Activated T-cell treated with anti-CD3 and anti-CD28 coated beads for 48 hours (primary cell): ENCODE measurements around the gene C16orf46.

Experiments used
- DNase-seq: peaks from one replicate; pipeline ENCODE4 v3.0.0-alpha.2; 2020; ENCODE audit warnings: low read depth

The C16orf46 gene

DNA sequence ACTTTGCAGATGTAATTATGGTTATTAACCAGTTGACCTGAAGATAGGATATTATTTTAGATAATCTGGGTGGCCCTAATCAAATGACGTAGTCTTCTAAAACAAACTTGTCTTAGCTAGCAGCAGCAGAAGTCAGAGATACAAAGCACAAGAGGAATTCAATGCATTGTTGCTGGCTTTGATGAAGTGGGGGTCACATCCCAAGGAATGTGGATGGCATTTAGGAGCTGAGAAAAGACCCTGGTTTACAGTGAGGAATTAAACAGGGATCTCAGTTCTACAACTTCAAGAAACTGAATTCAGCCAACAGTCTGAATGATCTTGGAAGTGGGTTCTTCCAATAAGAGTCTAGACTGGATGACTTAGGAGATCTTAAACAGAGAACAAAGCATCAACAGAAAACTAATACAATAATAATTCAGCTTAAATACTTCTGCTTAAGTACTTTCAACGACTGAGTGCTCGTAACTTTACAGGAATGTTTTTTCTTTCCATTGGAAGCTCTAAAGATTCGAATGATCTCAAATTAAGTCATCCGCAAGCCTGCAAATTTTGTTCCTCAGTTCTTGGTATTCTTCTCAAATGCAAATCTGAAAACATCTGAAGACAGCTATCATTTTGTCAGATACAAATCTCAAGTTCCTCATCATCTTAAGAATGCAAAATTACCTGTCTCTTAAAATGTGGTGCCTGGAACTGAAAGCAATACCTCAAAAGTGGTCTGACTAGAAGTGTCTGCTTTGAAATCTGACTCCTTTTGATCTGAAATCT lies 3.3 kb downstream of the C16orf46 start:
- DNase-seq: no peak

DNA sequence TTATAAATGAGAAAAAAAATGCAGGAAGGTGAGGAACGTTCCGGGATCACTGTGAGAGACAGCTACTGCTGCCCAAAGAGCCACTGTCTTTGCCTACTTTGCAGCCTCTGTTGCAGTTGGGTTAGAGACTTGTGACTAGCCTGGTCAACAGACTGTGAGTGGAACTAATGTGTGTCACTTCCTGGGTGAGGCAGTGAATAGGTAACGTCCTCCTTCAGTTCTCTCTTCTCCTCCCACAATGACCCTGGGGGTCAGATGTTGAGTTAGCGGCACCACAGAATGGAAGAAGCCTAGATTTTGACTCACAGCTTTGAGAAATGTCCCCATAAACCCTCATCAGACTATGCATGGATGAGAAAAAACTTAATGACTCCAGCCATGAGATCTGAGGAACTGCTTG lies 5.2 kb downstream of the C16orf46 start:
- DNase-seq: no peak

DNA sequence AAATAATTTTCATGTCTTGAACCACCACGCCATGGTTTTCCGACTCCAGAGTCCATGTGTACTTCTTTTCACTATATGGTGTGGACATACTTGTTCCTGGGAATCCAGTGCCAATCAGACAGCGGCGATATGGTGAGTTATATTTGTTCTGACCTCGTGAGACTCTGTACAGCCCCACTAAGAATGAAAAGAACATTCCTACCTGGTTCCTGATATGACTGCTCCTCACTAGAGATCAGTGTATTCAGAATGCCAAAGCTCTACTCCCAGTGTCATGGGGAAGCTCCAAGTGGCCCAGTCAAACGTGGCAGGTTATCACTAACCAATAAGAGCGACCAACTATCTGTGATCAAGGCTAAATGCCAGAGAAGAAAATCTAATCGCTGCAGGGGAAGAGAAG lies 6.1 kb downstream of the C16orf46 start:
- DNase-seq: no peak

DNA sequence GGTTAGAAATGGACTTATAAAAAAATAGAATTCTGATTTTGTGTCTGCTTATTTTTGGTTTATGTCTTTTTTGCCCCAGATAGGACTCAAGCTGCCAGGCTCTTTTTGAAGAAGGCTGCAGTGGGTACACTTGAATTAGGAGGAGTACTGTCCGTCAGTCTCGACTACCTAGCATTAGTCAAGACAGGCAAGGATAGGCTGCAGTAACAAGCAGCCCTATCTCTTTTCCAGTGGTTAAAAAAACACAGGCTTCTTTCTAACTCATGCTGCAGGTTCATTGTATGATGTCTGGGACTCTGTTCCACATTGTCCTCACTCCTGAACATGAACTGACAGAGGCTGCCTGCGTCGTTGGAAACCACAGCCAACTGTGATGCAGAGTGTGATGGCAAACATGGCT lies 8.0 kb downstream of the C16orf46 start:
- DNase-seq: no peak

DNA sequence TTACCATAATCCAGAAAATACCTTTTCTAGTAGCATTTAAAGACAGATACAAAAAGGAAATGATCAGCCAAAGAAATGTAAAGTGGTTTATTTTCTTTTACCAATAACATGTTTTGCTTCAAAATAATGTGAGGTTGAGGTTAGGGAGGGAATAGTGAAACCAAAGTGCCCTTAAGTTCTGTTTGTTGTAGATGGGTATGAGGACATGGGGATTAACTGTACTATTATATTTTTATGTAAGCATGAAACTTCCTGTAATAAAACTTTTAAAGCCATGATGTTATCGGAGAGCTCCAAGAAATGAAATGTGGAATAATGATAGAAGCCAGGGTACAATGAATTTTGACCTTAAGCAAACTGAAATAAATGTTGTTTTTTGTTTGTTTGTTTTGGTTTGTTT lies 9.9 kb downstream of the C16orf46 start:
- no peak for DNase-seq

DNA sequence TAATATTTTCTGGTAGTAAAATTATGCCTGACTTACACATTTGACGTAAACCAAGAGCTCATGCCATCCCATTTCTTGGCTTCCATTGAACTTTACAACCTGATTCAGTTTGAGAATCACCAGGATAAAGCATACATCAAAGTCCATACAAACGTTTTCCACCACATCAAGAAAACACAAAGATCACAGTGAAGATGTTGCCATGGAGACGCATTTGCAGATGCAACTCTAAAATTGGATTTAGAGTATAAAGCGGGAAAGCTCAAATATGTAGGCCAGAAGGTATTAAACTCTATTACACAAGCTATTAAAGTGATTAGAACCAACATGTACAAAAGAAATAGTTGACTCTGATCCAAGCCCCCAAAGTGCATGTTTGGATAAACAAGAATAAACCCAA lies 10.4 kb downstream of the C16orf46 start:
- no peak for DNase-seq

DNA sequence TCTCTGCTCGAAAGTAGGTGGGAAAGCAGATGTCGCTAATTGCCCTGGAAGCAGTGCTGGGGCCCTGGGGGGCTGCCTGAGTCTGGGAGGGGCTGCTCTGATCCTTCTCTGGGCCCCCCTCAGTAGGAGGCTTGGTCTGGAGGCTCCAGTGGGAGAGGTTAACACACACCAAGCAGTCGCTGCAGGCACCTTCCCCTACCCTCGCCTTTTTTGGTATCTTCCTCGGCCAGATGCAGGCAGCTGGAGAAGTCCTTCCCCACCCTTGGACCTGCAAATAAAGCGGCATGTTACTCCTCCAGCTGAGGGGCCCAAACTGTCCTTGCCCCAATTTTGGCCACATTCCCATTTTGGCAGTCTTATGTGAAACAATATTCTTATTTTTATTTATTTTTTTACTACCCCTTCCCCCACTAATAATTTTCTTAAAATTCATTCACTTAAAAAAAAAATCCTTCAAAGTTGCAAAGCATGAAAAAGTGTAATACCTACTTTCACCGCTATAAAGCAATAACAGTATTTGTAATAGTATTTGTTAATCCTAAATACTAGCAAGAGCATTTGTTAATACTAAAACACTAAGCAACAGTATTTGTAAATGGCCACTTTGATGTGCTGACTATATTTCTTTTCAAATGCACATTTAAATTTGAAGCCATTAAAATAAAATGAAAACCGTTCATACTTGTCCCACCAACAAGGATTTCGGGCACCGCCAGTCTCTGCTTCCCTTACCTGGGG lies 15.0 kb downstream of the C16orf46 start:
- no peak for DNase-seq

DNA sequence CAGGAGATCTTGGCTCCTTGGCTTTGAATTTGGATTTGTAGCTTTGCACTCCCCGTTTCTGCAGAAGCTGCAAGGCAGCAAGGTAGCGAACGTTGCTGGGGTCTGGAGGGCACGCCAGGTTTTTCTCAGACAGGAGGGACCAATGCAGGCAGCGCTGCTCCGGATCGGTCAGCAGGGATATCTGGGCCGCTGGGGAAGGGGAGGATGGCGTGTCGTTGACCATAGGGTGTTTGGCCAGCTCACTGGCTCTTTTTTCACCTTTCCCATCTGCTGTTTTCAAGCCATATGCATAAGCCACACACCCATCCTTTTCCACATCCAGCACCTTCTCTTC lies 15.8 kb downstream of the C16orf46 start:
- DNase-seq: no peak

DNA sequence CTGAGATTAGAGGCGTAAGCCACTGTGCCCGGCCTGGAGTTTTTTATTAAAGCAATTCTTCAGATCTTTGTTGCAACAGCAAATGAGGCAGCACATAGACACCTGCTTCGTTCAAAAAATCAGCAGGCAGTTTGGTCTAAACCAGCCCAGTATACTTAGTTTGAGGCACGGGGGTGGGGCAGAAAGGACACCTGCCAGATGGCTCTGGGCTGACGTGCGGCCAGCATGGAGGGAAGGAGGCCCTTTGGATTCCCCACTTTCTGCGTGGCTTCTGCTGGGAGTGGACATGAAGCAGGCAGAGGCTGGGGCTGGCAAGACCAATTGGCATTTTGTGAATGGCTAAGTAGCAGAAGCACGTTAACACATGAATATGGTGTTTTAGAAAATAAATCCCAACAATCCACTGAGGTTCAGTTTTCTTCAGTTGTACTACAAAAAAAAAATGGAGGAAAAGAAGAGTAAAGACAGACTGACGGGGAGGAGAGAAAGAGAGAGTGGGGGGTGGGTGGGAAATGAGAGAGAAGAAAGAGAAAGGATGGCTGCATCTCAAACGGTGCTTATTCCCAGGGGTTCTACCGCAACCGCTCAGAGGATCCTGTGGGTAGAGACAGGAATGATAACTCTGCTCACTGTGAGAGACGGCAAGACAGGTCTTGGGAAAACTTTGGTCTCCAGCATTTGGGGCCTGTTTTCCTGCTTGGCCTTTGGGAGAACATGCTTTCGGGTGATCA lies 16.3 kb downstream of the C16orf46 start:
- DNase-seq: no peak

DNA sequence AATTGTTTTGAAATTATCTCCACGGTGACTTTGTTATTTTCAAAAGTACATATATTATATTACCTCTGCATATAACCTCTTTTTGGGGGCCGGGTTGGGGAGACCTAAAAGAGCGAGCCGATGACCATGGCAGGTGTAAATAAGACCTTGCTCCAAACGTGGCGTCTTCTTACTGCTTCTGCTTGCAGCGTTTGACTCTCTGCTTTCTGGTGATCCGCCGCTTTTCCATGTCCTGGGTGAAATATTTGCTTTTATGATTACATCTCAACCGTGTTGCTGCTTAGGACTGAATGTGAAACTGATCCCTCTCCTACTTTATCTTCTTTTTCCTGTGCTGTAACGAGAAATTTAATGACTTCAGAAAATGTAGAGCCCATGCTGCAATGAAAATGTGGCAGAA lies 23.3 kb downstream of the C16orf46 start:
- no peak for DNase-seq

DNA sequence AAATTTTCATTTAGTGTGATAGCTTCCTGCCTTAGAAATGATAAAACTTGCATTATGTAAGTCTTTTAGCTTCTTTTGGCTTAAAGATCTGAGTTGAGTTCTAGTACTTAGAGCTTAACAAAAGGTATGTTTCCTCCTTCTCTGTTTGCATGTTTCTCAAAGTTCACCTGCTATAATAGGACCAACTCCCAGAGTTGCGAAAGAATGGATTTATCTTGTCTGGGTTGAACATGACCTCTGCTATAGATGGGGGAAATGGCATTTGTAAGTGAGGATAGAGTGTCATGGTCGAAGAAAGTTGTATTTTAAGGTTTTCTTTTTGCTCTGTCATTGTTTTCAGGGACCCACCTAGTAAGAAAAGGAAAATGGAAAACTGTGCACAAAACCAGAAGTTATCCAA lies 34.2 kb downstream of the C16orf46 start:
- DNase-seq: no peak

DNA sequence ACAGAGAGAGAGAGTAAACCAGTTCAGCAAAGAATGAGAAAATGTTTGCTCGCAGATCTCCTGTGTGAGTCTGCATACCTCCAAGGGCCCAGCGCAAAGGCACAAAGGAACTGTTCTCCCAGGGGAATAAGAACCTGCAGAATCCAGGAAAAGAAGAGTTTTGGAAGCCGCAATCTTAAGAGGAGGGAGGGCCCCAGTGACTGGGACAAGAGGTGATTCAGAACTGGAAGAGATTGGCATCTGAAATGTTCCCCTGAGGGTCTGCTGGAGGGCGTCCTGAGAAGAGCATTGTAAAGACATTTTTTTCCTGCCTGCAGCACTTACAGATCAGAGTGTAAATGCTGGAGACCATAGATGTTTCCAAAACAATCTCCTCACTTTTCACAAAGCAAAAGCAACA lies 35.3 kb downstream of the C16orf46 start:
- DNase-seq: no peak

DNA sequence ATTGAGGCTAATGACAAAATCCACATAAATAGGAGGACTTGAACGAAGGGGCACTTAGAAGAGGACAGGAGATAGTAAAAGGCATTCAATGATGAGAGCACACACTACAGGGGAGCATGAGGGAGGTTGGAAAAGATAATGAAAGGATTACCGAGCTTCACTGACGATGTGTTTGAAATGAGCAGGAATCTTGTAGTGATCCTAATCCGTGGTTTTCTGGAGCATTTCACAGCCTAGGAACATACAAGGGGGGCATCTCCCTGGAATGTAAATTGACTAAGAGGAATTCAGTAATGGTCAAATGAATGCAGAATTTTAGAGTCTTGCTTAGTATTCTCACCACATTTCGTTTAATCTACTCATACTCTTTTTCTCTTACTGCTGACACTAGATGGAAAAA lies 36.2 kb downstream of the C16orf46 start:
- DNase-seq: no peak

DNA sequence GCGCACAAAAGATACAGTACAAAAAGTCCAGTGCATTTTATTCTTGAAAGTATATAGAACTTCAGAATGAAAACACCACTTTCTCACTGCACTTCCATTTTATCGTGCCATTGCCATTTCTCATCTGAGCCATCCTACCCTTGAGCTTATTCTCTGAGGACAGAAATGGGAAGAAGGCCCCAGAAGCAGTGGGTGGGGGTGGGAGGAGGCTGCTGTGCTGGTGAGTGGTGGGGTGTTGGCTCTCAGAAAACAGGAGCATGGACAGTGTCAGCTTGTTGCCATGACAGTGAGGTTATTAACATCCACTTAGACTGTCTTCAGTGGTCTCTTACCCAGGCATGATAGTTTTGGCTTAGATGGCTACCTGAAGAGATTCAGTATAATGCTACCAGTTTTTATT lies 36.9 kb downstream of the C16orf46 start:
- DNase-seq: no peak

DNA sequence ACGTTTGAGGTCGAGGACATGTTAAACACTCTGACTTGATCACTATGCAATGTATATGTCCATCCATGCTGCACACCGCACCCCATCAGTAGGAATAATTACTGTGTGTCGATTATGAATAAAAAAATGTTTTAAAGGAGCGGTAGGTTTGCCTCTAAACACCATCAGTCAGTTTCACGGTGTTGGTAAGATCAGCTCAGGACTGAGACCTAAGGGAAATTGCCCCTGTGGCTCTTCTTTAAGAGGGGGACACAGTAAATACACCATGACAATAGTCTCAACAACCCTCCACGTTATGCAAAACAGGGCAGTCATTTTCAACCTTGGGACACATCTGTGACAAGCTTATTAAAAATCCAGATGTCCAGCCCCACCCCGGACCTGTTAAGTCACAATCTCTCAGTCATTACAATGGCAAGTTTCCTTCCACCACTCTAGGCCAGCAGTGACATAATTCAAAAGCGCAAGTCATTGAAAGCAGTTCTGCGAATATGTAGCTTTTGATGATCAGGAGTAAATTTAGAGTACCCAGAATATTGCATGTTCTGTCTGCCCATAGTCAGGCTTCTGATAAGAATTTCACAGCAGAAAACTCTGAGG lies 40.2 kb downstream of the C16orf46 start:
- DNase-seq: no peak

DNA sequence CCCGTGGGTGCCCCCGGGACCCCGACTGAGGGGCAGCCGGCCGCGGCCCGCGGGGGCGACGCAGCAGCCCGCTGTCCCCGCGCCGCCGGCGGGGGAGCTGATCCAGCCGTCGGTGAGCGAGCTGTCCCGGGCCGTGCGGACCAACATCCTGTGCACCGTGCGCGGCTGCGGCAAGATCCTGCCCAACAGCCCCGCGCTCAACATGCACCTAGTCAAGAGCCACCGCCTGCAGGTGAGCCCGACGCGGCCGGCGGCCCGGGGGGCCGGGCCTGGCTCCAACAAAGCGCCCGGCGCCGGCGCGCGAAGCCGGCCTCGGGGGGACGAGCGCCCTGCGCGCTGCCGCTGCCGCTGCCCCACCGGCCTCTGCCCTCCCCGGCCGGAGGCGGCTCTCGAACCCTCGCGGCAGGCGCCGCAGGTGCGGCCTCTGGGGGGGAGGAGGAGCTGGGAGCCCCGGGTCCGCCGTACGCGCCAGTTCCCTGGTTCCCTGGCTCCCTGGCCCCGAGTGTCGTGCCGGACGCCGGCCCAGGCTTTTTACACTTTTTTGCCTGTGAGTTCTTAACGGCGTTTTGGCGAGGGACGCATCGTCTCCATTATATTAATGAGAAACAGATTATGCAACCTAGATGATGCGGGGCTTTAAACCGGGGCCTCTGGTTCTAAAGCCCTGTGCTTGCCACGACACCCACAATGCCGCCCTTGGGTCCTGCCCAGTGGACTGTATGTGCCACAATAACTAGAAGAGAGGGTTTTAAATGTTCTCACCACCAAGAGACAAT lies 40.9 kb downstream of the C16orf46 start:
- DNase-seq: peak; percentile 40

DNA sequence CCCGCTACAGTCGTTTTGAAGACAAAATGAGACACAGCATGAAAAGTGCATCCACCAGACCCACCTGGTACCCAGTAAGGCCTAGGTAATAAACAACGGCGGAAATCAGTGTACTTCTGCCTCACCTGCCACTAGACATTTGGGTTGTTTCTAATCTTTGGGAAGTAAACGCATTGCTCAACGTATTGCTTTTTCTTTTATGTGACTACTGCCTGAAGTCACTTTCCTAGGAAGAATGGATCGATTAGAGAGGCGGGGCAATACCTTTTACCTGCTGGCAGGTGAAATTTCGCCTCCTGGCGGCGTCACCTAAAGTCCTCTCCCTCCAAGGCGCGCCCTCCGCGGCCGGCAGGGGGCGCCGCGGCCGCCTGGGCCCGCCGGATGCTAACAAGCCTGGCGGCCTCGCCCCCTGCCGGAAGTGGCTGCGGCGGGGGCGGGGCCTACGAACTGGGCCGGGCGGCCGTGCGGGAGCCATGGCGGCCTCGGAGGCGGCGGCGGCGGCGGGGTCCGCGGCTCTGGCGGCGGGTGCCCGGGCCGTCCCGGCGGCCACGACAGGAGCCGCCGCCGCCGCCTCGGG lies 41.6 kb downstream of the C16orf46 start, which contains the start of gene ATMIN:
ATMIN (plus strand) TSS at position 445 of the 577 bp plus-strand sequence; CDS start at position 474, 29 bp downstream.
- DNase-seq: peak; percentile 90

DNA sequence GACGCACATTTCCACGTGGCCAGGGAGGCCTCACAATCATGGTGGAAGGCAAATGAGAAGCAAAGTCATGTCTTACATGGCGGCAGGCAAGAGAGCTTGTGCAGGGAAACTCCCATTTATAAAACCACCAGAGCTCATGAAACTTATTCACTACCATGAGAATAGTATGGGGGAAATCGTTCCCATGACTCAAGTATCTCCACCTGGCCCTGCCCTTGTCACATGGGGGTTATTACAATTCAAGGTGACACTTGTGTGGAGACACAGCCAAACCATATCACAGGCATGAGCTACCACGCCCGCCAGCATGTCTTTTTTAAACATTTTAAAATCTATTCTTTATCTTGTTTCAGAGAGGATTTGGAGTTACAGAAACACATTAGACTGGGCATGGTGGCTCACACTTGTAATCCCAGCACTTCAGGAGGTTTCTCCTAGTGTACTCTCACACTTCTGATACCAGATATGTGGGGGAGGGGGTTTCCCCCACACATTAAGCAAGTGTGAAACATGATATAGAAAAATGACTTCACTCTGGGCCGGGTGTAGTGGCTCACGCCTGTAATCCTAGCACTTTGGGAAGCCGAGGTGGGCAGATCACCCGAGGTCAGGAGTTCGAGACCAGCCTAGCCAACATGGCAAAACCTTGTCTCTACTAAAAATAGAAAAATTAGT lies 47.0 kb downstream of the C16orf46 start:
- no peak for DNase-seq

DNA sequence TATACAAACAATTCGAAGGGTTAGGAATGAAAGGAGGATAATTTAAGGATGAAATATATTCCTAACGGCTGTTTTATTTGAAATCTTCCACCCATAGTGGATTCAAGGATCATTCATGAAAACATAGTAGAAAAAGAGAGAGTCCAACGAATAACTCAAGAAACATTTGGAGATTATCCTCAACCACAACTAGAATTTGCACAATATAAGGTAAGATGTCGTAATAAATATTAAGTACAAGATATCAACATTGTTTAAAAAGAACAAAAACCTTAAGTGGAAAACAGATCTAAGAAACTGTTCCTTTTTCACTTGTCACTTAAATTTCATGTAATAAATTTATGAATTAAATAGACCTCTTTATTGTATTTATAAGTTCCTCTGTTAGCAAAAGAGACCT lies 50.6 kb downstream of the C16orf46 start:
- DNase-seq: no peak

DNA sequence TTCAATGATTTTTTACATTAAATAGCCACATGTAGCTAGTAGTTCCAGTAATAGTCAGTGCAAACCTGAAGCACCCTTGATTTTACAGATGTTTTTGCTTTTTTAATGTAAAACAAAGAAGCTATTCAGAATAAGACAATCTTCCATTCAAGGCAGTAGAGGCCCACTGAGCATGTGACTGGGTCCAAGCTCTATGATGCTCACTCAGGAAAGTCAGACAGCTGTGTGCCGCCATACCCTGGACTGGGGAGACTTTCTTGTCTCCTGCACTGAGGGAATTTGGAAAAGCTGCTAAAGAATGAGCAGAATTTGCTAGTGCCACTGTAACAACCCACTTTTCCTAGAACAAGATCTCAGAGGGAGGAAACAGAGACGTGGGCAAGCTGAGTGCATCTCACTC lies 58.5 kb downstream of the C16orf46 start:
- DNase-seq: no peak

DNA sequence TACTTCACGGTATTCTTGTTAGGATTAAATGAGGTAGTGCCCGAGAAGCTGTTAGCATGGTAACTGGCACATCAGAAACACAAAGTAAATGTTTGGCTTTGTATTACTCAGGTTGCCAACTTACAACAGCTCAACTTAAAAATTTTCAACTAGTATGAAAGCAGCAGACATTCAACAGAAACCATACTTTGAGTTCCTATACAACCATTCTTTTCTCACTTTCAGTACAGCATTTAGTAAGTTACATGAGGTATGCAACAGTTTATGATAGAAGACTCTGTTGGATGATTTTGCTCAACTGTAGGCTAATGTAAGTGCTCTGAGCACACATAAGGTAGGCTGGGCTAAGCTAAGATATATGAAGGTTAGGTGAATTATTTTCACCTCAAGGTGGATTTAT lies 62.4 kb downstream of the C16orf46 start:
- no peak for DNase-seq
